HepG2 (cell line): ENCODE results near the gene ISCA2.

Source experiments
- ATF5 ChIP-seq: sonication (generic); formaldehyde crosslinking; IDR thresholded peaks from 2 replicates; pipeline ENCODE4 v1.4.0; 2020; ENCODE audit warnings: mild to moderate bottlenecking, low read depth, missing genetic modification reagents
- ELF1 ChIP-seq: sonication (generic); formaldehyde crosslinking; IDR thresholded peaks from 2 replicates; pipeline ENCODE4 v1.4.0; 2020; ENCODE audit warnings: missing genetic modification reagents
- POLR2A ChIP-seq, 2 experiments: IDR thresholded peaks; 2 replicates each; pipeline ENCODE4 v1.6.1; 2011; ENCODE audit warnings: low read depth in 2 of 2, low read length in 2 of 2, mild to moderate bottlenecking in 1 of 2, moderate library complexity in 1 of 2; ENCODE audit not compliant: insufficient read depth in 1 of 2
- RFX3 ChIP-seq: IDR thresholded peaks from 2 replicates; pipeline ENCODE4 v1.6.1; 2016; ENCODE audit warnings: missing biosample characterization, missing genetic modification reagents
- RNF2 ChIP-seq: fragments of 450-650 bp; conservative IDR thresholded peaks from 2 replicates; pipeline ENCODE4 v1.6.1; 2016; ENCODE audit warnings: low read depth
- TAF1 ChIP-seq: sonication (generic); formaldehyde crosslinking; IDR thresholded peaks from 2 replicates; pipeline ENCODE4 v1.4.0; 2020; ENCODE audit warnings: missing genetic modification reagents
- ZNF33A ChIP-seq: sonication (generic); formaldehyde crosslinking; IDR thresholded peaks from 2 replicates; pipeline ENCODE4 v1.5.1; 2020; ENCODE audit warnings: missing genetic modification reagents, mild to moderate bottlenecking, moderate library complexity, borderline replicate concordance
- ZNF407 ChIP-seq: sonication (generic); formaldehyde crosslinking; IDR thresholded peaks from one replicate; pipeline ENCODE4 v1.5.1; 2020; ENCODE audit warnings: mild to moderate bottlenecking, missing genetic modification reagents; ENCODE audit errors: not compliant biosample characterization
- ZNF510 ChIP-seq: sonication (generic); formaldehyde crosslinking; IDR thresholded peaks from 2 replicates; pipeline ENCODE4 v1.4.0; 2020; ENCODE audit warnings: low read depth, mild to moderate bottlenecking, missing genetic modification reagents

- no peak for TF ChIP-seq ATF5 (CRISPR knock-in tag)
- TF ChIP-seq RNF2 = no peak
- no peak for TF ChIP-seq POLR2A (IDR thresholded peaks at IDR 0.05; ENCODE audit: insufficient read depth in 1 of 2, low read depth in 2 of 2, low read length in 2 of 2)
- no peak for TF ChIP-seq RFX3 (CRISPR knock-in tag)
- no peak for TF ChIP-seq ZNF33A (CRISPR knock-in tag)
- TF ChIP-seq TAF1 (CRISPR knock-in tag) = no peak
- no peak for TF ChIP-seq ELF1 (CRISPR knock-in tag)
- no peak for TF ChIP-seq ZNF510 (CRISPR knock-in tag)
- no peak for TF ChIP-seq ZNF407 (CRISPR knock-in tag)
Measured at GRCh38 chr14:74533576-74533975, 40.0 kb downstream of the ISCA2 start.
